Measurements from ENCODE around the gene P2RY8.
"Not testable (repeated sequence)": the region's sequence is repeated elsewhere in the genome, so short reads cannot be mapped to it uniquely, and the experiment has no call there.

P2RY8 gene

DNA sequence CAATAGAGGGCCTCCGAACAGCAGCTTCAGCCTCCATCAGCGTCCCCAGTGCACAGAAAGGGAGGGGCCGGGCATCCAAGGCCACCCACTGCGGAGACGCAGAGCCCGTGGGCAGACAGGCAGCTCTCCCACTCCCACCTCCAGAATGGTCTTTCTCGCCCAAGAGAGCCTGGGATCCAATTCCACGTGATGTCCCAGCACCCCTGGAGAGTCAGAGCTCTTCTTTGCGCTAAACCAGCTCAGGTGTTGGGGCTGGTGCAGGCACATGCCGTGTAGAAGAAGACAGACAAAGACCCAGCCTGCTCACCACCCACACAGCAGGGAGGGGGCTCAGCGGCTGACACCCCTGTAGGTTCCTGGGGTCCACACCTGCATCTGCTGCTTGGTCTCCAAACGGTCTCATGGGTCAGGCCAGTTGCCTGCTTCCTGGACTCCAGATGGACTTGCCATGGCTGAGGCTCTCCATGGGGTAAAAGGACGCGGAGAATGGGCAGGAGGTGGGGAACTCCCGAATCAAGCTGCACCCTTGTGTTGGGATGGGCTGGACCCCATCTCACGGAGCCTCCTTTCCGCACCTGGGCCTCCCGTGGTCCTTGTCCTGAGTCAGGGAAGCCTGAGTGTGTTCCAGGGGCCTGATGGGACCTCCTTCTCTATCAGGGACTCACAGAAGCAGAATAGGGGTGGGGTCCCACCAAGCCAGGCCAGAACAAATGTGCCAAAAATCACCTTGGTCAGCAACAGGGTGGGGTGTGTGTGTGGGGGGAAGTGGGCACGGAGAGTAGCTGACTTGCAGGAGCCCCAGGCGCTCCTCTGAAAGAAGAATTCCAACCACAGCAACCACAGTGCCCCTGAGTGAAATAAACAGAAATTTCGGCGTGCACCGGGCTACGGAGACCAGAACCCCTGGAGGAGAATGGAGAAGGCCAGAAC lies 72.7 kb downstream of the P2RY8 start:
- DNase-seq (ENCODE audit: low spot score) = no peak

DNA sequence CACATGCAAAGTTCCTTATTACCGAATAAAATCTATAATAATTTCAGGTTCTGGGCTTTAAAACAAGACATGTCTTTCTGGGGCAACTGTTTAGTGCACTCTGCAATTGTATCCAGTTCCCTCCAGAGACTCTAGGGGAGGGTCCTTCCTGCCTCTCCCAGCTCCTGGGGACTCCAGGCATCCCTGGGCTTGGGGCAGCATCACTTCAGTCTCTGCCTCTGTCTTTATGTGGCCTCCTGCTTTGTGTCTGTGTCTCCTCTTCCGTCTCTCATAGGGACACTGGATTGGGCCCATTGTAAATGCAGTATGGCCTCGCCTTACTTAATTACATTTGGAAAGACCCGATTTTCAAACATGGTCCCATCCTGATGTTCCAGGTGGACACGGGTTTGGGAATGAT lies 73.4 kb downstream of the P2RY8 start:
- no peak for DNase-seq (ENCODE audit: low spot score)

DNA sequence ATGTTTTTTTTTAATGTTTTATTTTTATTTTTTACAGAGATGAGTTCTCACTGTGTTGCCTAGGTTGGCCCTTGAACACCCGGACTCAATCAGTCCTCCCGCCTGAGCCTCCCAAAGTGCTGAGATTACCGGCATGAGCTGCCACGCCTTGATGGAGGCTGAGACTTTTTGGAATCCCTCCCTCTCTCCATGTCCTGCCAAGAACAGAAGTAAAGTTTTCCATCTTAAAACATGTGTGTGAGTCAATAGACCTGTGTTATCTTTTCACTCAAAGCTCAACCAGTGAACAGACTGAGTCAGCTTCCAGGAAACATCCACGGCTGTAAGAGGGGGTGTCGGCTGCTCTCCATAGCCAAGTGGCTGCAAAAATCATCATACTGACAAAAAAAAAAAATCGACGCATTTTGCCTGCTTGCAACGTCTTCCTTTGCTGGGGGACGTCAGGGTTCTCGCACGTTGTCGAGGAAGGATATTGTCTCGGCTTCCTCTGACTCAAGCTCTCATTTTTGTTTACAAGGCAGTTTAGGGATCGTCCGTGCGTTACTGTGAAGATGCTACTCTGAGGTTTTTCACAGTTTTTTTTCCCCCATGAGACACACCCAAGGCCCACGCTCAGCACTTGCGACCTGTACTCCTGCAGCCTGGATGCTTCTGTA lies 74.3 kb downstream of the P2RY8 start:
- DNase-seq (ENCODE audit: low spot score) = no peak

DNA sequence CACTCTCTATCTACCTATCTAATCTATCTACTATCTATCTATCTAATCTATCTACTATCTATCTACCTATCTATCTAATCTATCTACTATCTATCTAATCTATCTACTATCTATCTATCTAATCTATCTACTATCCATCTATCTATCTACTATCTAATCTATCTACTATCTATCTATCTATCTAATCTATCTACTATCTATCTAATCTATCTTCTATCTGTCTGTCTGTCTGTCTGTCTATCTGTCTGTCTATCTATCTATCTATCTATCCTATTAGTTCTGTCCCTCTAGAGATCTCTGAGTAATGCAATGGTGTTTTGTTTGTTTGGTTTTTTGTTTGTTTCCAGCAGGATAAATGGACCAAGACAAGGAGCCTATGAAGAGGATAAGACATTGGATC lies 74.9 kb downstream of the P2RY8 start:
- DNase-seq (ENCODE audit: low spot score) = no peak

DNA sequence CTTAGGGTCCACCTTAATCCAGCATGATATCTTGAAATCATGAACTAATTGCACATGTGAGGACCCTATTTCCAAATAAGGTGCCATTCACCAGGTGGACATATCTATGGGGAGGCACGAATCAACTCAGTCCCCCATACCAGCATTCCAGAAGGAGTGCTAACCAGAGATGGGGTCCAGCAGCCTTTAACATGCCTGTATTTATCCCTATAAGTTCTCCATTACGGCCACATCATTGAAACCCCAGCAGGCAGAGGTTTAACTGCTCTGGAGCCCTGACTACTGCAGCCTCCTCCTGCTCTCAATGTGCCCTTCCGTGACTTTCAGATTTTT lies 81.1 kb downstream of the P2RY8 start:
- no peak for DNase-seq (ENCODE audit: low spot score)

DNA sequence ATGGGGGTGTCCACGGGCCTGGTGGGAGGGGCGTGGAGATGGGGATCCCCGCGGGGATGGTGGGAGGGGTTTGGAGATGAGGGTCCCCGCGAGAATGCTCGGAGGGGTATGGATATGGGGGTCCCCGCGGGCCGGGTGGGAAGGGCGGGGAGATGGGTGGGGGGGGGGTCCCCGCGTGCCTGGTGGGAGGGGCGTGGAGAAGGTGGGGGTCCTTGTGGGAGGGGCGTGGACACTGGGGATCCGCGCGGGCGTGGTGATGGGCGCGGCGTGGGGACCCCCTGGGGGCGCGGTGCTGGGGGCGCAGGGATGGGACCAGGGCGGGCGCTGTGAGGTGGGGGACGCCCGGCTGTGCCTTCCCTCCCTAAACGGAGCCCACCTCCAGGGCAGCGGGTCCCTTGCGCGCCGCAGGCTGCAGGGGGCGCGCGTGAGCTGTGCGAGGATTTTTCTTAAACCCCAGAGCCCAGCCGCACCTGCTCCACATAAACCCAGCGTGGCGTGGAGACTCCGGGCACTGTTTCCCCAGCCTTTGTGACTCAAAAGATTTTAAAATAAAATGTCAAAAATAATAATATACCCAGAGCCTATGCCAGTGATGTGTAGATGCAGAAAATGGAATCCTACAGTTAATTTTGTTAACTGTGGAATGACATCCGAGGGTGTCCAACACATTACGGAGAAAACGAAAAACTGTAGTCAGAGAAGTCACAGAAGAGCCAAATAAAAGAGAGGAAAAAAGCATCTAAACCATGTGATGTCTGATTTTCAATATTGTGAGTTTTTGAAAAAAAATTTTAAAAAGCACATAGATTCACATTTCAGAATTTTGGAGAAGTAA lies 82.8 kb downstream of the P2RY8 start:
- DNase-seq (ENCODE audit: low spot score) = peak; percentile 85

DNA sequence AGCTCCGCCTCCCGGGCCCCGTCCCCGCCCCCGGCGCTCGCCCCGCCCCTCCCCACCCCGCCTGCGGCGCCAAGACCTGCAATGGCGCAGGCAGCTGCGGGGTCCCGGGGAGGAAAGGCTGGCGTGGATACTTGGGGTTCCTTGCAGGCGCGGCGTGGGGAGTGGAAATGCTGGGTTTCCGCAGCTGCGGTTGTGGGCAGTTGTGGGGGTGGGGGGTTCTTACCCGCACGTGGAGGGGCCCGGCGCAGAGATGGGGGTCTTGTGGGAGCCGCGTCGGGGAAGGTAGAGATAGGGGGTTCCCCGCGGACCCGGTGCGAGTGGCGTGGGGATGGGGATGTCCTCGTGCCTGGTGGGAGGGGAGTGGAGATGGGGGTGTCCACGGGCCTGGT lies 83.6 kb downstream of the P2RY8 start:
- no peak for DNase-seq (ENCODE audit: low spot score)

DNA sequence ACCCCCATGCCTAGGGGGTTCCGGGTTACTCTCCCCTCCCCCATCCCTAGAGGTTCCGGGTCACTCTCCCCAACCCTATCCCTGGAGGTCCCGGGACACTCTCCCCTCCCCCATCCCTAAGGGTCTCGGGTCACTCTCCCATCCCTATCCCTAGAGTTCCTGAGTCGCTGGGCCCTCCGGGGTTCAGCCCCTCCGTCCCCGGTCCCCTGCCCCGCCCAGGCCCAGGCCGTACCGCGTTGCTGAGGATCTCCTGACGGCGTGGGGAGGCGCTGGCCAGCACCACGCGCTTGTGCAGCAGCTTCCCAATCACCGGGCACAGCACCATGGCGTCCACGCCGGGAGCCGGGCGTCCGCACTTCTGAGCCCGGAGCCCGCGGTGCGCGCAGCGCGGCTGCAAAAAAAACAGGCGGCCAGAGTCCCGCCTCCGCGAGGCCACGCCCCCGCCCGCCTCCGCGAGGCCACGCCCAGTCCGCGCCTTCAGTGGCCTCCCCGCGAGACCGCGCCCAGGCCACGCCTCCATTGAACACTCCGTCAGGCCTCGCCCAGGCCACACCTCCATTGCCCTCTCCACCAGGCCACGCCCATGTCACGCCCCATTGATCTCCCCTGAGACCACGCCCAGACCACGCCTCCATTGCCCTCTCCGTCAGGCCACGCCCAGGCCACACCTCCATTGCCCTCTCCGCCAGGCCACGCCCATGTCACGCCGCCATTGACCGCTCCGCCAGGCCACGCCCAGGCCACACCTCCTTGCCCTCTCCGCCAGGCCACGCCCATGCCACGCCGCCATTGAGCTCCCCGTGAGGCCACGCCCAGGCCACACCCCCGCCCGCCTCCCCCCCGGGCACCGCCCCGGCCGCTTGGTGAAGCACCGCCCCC lies 84.2 kb downstream of the P2RY8 start, which contains the start of gene ASMTL:
Gene ASMTL (minus strand): TSS at position 394 of the 879 bp plus-strand sequence. CDS start 69 bp downstream, at position 325.
- DNase-seq (ENCODE audit: low spot score) = peak; percentile 92

DNA sequence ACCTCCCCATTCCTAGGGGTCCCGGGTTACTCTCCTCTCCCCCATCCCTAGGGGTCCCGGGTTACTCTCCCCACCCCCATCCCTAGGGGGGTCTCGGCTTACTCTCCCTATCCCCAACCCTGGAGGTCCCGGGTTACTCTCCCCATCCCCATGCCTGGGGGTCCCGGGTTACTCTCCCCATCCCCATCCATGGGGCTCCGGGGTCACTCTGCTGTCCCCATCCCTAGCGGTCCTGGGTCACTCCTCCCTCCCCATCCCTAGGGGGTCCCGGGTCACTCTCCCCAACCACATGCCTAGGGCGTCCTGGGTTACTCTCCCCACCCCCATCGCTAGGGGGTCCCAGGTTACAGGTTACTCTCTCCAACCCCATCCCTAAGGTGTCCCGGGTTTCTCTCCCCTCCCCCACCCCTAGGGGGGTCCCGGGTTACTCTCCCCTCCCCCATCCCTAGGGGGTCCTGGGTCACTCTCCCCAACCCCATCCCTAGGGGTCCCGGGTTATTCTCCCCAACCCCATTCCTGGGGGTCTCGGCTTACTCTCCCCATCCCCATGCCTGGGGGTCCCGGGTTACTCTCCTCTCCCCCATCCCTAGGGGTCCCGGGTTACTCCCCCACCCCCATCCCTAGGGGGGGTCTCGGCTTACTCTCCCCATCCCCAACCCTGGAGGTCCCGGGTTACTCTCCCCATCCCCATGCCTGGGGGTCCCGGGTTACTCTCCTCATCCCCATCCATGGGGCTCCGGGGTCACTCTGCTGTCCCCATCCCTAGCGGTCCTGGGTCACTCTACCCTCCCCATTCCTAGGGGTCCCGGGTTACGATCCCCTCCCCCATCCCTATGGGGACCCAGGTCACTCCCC lies 85.1 kb downstream of the P2RY8 start:
- no peak for DNase-seq (ENCODE audit: low spot score)

DNA sequence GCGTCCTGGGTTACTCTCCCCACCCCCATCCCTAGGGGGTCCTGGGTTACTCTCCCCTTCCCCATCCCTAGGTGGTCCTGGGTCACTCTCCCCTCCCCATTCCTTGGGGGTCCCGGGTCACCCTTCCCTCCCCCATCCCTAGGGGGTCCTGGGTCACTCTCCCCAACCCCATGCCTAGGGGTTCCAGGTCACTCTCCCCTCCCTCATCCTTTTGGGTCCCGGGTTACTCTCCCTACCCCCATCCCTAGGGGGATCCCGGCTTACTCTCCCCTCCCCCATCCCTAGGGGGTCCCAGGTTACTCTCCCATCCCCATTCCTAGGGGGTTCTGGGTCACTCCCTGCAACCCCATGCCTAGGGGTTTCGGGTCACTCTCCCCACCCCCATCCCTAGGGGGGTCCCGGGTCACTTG lies 85.7 kb downstream of the P2RY8 start:
- DNase-seq (ENCODE audit: low spot score) = no peak

DNA sequence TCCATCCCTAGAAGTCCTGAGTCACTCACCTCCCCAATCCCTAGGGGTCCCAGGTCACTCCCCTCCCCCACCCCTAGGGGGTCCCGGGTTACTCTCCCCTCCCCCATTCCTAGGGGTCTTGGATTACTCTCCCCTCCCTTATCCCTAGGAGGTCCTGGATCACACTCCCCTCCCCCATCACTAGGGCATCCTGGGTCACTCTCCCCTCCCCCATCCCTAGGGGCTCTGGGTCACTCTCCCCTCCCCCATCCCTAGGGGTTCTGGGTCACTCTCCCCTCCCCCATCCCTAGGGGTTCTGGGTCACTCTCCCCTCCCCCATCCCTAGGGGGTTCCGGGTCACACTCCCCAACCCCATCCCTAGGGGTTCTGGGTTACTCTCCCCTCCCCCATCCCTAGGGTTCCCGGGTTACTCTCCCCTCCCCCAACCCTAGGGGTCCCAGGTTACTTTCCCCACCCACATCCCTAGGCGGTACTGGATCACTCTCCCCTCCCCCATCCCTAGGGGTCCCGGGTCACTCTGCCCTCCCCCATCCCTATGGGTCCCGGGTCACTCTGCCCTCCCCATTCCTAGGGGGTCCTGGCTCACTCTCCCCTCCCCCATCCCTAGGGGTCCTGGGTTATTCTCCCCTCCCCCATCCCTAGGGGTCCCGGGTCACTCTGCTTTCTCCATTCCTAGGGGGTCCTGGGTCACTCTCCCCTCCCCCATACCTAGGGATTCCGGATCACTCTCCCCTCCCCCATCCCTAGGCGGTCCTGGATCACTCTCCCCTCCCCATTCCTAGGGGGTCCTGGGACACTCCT lies 86.4 kb downstream of the P2RY8 start:
- no peak for DNase-seq (ENCODE audit: low spot score)

DNA sequence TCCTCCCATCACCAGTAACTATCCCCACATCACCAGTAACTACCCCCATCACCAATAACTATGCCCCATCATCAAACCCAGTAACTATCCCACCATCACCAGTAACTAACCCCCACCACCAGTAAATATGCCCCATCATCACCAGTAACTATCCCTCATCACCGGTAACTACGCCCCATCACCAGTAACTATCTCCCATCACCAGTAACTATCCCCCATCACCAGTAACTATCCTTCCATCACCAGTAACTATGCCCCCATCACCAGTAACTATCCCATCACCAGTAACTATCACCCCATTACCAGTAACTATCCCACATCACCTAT lies 87.2 kb downstream of the P2RY8 start:
- no peak for DNase-seq (ENCODE audit: low spot score)

DNA sequence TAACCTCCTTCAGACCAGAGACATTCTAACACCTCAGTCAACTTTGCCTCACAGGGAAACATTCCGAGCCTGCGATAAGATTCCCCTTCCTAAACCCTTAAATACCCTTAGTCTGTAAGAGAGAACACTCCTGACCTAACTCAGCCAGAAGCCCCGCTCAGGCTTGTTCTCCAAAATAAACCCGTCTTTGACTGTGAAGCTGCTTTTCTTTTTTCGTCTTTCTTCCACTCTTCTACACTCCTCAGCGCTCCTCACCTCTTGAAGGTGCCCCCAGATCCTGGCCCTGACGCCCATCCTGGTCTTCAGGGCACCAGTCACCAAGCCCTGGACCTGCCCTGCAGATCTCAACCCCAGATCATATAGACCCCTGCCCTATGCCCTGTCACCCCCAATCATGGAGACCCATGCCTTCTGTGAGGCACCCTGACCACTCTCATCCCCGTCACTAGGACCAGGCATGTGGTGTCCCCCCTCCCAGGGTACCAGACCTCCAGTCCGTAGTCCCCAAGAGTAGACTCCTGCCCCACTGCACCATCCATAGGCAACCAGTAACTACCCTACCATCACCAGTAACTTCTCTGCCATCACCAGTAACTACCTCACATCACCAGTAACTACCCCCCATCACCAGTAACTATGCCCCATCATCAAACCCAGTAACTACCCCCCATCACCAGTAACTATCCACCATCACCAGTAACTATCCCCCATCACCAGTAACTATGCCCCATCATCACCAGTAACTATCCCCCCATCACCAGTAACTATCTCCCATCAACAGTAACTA lies 87.8 kb downstream of the P2RY8 start:
- no peak for DNase-seq (ENCODE audit: low spot score)

DNA sequence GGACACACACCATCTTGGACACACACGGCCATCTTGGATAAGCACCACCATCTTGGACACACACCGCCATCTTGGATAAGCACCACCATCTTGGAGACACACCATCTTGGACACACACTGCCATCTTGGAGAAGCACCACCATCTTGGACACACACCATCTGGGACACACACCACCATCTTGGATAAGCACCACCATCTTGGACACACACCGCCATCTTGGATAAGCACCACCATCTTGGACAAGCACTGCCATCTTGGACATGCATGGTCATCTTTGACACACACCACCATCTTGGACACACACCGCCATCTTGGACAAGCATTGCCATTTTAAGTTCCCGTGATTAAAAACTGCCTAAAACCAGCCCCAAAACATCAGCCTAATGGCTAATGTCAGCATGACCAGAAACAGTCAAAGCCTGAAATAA lies 88.4 kb downstream of the P2RY8 start:
- DNase-seq (ENCODE audit: low spot score) = not testable (repeated sequence)

DNA sequence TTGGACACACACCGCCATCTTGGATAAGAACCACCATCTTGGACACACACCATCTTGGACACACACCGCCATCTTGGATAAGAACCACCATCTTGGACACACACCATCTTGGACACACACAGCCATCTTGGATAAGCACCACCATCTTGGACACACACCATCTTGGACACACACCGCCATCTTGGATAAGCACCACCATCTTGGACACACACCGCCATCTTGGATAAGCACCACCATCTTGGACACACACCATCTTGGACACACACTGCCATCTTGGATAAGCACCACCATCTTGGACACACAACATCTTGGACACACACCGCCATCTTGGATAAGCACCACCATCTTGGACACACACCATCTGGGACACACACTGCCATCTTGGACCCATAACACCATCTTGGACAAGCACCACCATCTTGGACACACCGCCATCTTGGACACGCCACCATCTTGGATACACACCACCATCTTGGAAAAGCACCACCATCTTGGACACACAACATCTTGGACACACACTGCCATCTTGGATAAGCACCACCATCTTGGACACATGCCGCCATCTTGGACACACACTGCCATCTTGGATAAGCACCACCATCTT lies 88.9 kb downstream of the P2RY8 start:
- not testable (repeated sequence) for DNase-seq (ENCODE audit: low spot score)

DNA sequence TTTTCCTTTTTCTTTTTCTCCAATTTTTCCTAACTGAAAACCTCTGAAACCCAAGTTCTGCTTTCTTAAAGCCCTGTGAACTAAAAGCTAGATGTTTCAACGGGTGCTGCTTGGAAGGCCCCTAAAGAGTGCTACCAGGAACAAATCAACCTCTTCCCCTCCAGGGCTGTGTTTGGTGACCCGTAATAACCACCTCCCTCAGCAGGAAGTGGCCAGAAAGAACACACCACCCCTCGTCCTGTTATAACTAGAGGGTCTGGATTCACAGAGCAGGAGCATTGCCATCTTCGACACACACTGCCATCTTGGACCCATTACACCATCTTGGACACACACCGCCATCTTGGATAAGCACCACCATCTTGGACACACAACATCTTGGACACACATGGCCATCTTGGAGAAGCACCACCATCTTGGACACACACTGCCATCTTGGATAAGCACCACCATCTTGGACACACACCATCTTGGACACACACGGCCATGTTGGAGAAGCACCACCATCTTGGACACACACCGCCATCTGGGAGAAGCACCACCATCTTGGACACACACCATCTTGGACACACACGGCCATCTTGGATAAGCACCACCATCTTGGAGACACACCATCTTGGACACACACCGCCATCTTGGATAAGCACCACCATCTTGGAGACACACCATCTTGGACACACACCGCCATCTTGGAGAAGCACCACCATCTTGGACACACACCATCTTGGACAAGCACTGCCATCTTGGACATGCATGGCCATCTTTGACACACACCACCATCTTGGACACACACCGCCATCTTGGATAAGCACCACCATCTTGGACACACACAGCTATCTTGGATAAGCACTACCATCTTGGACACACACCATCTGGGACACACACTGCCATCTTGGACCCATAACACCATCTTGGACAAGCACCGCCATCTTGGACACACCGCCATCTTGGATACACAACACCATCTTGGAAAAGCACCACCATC lies 89.7 kb downstream of the P2RY8 start:
- peak; percentile 48 for DNase-seq (ENCODE audit: low spot score)

Measured in NAMALWA (cell line).